Liver (tissue), 9 donors: ENCODE data around the gene MEIG1. TPM values are rescaled to one million over a fixed set of nuclear protein-coding genes. Genes with fewer than 3 reads are reported as not detected.
"Not testable (repeated sequence)": the region's sequence is repeated elsewhere in the genome, so short reads cannot be mapped to it uniquely, and the experiment has no call there.

Source experiments
- DNase-seq: peaks from one replicate; pipeline ENCODE4 v3.0.0-alpha.2; 2017; ENCODE audit warnings: low spot score
- H3K27ac ChIP-seq, 2 donors: one replicate each; pipeline ENCODE4 v1.7.0; 2013; ENCODE audit warnings: inconsistent platforms in 2 of 2, low read length in 2 of 2, control low read depth in 1 of 2, low read depth in 1 of 2, mild to moderate bottlenecking in 1 of 2
- H3K27me3 ChIP-seq, 4 donors: one replicate each; pipeline versions ENCODE4 v1.6.1 to v1.7.0; 2013; ENCODE audit warnings: low read length in 3 of 4, inconsistent platforms in 1 of 4, mild to moderate bottlenecking in 1 of 4, moderate library complexity in 1 of 4; ENCODE audit not compliant: control insufficient read depth in 4 of 4, insufficient read depth in 4 of 4
- H3K36me3 ChIP-seq, 4 donors: one replicate each; pipeline versions ENCODE4 v1.6.1 to v1.7.0; 2013; ENCODE audit warnings: low read length in 3 of 4, mild to moderate bottlenecking in 3 of 4, low read depth in 1 of 4, moderate library complexity in 1 of 4; ENCODE audit not compliant: control insufficient read depth in 4 of 4, insufficient read depth in 3 of 4
- H3K4me1 ChIP-seq, 4 donors: one replicate each; pipeline versions ENCODE4 v1.6.1 to v1.7.0; 2013; ENCODE audit warnings: low read length in 3 of 4, mild to moderate bottlenecking in 3 of 4, moderate library complexity in 1 of 4; ENCODE audit not compliant: control insufficient read depth in 4 of 4, insufficient read depth in 4 of 4
- H3K4me3 ChIP-seq, 3 donors: one replicate each; pipeline versions ENCODE4 v1.6.1 to v1.7.0; 2013; ENCODE audit warnings: low read length in 3 of 3, control low read depth in 1 of 3, low read depth in 1 of 3, mild to moderate bottlenecking in 1 of 3
- H3K9ac ChIP-seq, 2 donors: one replicate each; pipeline ENCODE4 v1.7.0; 2013; ENCODE audit warnings: low read length in 2 of 2, mild to moderate bottlenecking in 2 of 2, moderate library complexity in 2 of 2, control low read depth in 1 of 2, low read depth in 1 of 2
- H3K9me3 ChIP-seq, 4 donors: one replicate each; pipeline versions ENCODE4 v1.6.1 to v1.7.0; 2013; ENCODE audit warnings: low read length in 3 of 4; ENCODE audit not compliant: control insufficient read depth in 4 of 4
- WGBS: extraction: QIAGEN DNeasy Blood & Tissue Kit; methylation state at CpG from one replicate; pipeline ENCODE4 v1.1.7; 2013; 5-methylcytosine and 5-hydroxymethylcytosine counted together
- polyA plus RNA-seq, 2 donors: library from polyadenylated mRNA; stranded (reverse) in 1 of 2; unstranded in 1 of 2; fragments of 200-250 nt in 1 of 2; fragments of >200 nt in 1 of 2; fragmentation: Nextera tagmentation in 1 of 2; extraction: Ambion mirVana in 1 of 2; gene quantifications; one replicate each; pipeline versions ENCODE4 v1.2.1 to v1.2.3, GENCODE V29; 2013 to 2015
- total RNA-seq, 2 donors: library from RNA; depleted of rRNA; stranded (reverse); fragments of >200 nt; gene quantifications; one replicate each; pipeline ENCODE4 v1.2.3, GENCODE V29; 2014
- donor health status: healthy.
- donor health status: healthy.
- donor health status: healthy.
- donor health status: healthy.
- donor health status: healthy.

Gene MEIG1
- total and polyA plus RNA-seq, 4 donors, result 0.33 TPM; not detected in 3

GRCh38 chr10:15020966-15021365, 61.8 kb downstream of the MEIG1 start:
- H3K36me3 ChIP-seq, H3K27ac ChIP-seq, H3K4me3 ChIP-seq, H3K9ac ChIP-seq, H3K9me3 ChIP-seq, H3K27me3 ChIP-seq, H3K4me1 ChIP-seq, DNase-seq: not testable (repeated sequence)
- 73% methylated on average over 4 of the region's 5 CpGs for WGBS

Other genes starting within 250 kb of the MEIG1 start
- 10 to 100 TPM; 28.5 to 58.1 TPM for gene FAM107B, start 184.5 kb upstream of the MEIG1 start, total RNA-seq
- gene FAM107B, start 184.5 kb upstream of the MEIG1 start, polyA plus RNA-seq, result 10 to 100 TPM; 24.9 to 33.2 TPM
- gene CDNF, start 121.4 kb upstream of the MEIG1 start, total RNA-seq, result 1 to 10 TPM; 1.5 to 5.9 TPM
- 1 to 10 TPM; 2.7 to 3.1 TPM for gene CDNF, start 121.4 kb upstream of the MEIG1 start, polyA plus RNA-seq
- gene HSPA14, start 121.1 kb upstream of the MEIG1 start, total RNA-seq, result 1 to 10 TPM; 8.6 to 9.0 TPM
- gene HSPA14, start 121.1 kb upstream of the MEIG1 start, polyA plus RNA-seq, result 1 to 10 TPM; 5.3 to 8.4 TPM
- gene MSANTD7, start 121.1 kb upstream of the MEIG1 start, total RNA-seq, result 1 to 10 TPM; 5.2 to 8.5 TPM
- gene MSANTD7, start 121.1 kb upstream of the MEIG1 start, polyA plus RNA-seq, result 1 to 10 TPM in 1 of 2 donors, under 1 TPM in 1; 0.82 to 1.8 TPM
- gene SUV39H2, start 80.5 kb upstream of the MEIG1 start, total RNA-seq, result 1 to 10 TPM; 3.2 to 7.5 TPM
- gene SUV39H2, start 80.5 kb upstream of the MEIG1 start, polyA plus RNA-seq, result 1 to 10 TPM; 1.8 to 2.7 TPM
- 1 to 10 TPM; 2.8 to 9.9 TPM for gene DCLRE1C, start 5.3 kb upstream of the MEIG1 start, total RNA-seq
- 1 to 10 TPM in 1 of 2 donors, under 1 TPM in 1; 0.93 to 3.5 TPM for gene DCLRE1C, start 5.3 kb upstream of the MEIG1 start, polyA plus RNA-seq
- gene OLAH, start 84.6 kb downstream of the MEIG1 start, total RNA-seq, result under 1 TPM in 1 of 2 donors, not detected in 1; 0.42 TPM
- gene OLAH, start 84.6 kb downstream of the MEIG1 start, polyA plus RNA-seq, result under 1 TPM in 1 of 2 donors, not detected in 1; 0.25 TPM
- under 1 TPM in 1 of 2 donors, not detected in 1; 0.37 TPM for gene ACBD7, start 129.4 kb downstream of the MEIG1 start, total RNA-seq
- gene ACBD7, start 129.4 kb downstream of the MEIG1 start, polyA plus RNA-seq, result under 1 TPM in 1 of 2 donors, not detected in 1; 0.13 TPM
- 1 to 10 TPM; 7.2 to 8.4 TPM for gene RPP38, start 138.0 kb downstream of the MEIG1 start, total RNA-seq
- 10 to 100 TPM in 1 of 2 donors, 1 to 10 TPM in 1; 8.1 to 12.0 TPM for gene RPP38, start 138.0 kb downstream of the MEIG1 start, polyA plus RNA-seq
- gene NMT2, start 209.3 kb downstream of the MEIG1 start, total RNA-seq, result 10 to 100 TPM in 1 of 2 donors, 1 to 10 TPM in 1; 9.6 to 18.7 TPM
- 10 to 100 TPM; 15.4 to 19.1 TPM for gene NMT2, start 209.3 kb downstream of the MEIG1 start, polyA plus RNA-seq